NCI-H2227 treated with DMSO at 0.1 percent for 48 hours (cell line): ENCODE data around the gene NID2.

ENCODE experiments used
- DNase-seq: peaks from one replicate; lab custom pipeline; 2025; lab: John Stamatoyannopoulos, UW

NID2 gene

GRCh38 chr14:52002542-52002941 lies 66.3 kb downstream of the NID2 start:
- DNase-seq, result no peak

DNA sequence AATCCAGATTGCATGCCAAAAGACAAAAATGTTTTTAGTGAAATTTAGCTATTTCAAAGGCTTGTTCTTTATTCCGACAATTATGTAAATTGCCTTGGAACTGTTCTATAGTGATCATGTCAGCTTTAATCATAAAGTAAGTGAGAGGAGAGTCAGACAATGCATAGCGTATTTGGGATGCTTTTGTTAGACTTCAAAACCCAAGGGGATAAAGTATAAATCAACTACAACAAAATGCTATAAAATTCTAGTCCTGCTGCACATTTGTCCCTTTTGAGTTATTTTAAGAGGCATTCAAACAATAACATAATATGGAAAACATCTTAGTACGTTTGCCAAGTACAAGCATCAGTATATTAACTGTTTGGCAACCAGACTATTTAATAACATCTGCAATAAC lies 68.2 kb downstream of the NID2 start:
- no peak for DNase-seq

GRCh38 chr14:52000019-52000582 lies 68.8 kb downstream of the NID2 start:
- DNase-seq, result no peak

GRCh38 chr14:51999084-51999483 lies 69.8 kb downstream of the NID2 start:
- no peak for DNase-seq

DNA sequence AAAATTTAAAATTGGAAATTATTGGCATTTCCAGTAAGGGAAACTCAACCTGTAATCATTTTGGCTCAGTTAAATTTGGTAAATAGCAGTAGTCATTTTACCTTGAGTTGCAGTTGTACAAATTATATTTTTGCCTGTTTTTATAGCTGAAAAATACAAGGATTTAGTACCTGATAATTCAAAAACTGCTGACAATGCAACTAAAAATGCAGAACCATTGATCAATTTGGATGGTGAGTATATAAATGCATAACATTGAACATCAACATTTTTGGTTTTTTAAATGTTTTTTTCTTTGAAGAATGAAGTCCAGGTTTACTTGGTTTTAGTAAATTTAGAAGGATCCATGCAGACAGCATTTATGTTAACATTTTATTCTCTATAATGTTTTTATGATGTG lies 70.5 kb downstream of the NID2 start:
- DNase-seq, result no peak

DNA sequence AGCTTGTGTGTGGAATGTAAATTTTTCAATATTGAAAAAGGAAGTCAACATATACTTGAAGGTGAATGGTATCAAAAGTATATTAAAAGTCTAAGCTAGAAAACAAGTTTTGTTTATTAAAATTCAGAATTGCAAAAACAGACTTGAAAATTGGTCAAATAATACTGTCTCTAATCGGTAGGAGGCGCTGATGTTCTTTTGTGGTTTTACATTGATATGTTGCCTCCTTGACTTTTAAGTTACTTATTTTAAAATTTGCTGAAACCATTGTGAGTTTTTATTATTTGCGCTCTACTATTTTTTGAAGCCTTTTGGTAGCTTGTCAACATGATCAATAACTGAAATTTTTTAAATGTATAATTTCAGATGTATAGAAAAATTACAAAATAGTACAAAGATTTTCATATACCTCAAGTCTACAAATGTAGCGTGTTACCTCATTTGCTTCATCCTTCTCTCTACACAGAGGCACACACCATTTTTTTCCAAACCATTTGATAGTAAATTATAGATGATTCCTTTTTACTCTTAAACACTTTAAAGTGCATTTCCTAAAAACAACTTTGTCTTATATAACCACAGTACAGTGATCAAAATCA lies 72.6 kb downstream of the NID2 start:
- DNase-seq, result peak; percentile 8

DNA sequence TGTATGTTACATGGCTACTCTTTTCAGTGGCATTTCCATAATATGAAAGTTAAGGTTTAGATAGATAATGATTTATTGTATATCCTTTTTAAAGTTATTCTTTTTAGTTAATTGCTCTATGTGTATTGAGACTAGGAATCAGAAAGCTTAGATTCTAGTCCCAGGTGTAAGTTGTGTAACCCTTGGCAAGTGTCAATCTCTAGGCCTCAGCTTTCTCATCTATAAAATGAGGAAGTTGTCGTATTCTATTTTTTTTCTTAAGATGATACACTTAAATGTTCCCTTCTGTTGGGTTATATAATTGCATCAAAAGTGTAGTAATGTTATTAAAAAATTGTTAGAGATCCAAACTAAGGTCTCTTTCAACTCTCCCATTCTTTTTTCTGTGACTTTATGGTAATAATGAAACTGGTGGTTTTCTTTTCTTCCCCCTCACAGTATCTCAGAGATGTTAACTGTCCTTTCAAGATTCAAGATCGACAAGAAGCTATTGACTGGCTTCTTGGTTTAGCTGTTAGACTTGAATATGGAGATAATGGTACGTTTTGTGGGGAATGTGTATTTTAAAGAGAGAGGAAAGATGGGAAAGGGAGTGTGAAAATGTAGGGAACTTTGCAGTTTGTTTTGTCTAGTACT lies 75.5 kb downstream of the NID2 start:
- no peak for DNase-seq

- DNase-seq, result no peak
Measured at GRCh38 chr14:51990488-51990887, 78.4 kb downstream of the NID2 start.

GRCh38 chr14:51989293-51990234 lies 79.3 kb downstream of the NID2 start, which contains the start of gene RTRAF:
Gene RTRAF (plus strand): TSS chr14:51989546. CDS start chr14:51989640, 94 bp downstream.
- peak; percentile 91 for DNase-seq

- DNase-seq, result no peak
Measured at GRCh38 chr14:51988221-51988620, 80.6 kb downstream of the NID2 start.

DNA sequence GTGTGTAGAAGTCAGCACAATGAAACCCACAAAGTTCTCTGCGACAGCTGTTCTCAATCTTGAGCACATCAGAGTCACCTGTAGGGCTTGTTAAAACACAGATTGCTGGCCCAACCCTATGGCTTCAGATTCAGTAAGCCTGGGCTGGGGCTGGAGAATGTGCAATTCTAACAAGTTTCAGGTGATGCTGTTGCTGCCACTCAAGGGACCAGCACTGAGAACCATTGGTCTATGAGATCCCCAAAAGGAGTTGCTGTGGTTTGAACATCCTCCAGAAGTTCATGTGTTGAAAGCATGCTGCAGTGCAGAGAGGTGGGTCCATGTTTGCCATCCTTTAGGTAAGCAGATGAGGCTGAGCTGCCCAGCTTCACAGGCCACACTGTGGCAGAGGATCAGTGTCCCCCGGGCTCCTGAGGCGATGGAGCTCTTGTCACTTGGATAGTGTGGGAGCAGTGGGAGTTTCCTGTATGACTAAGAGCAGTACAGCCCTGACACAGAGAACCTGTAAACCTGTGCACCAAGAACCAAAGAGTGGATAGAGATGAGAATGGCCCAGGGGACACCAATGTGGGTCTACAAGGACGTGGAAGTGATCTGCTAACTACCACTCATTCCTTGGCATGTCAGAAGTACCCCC lies 87.5 kb downstream of the NID2 start:
- no peak for DNase-seq

DNA sequence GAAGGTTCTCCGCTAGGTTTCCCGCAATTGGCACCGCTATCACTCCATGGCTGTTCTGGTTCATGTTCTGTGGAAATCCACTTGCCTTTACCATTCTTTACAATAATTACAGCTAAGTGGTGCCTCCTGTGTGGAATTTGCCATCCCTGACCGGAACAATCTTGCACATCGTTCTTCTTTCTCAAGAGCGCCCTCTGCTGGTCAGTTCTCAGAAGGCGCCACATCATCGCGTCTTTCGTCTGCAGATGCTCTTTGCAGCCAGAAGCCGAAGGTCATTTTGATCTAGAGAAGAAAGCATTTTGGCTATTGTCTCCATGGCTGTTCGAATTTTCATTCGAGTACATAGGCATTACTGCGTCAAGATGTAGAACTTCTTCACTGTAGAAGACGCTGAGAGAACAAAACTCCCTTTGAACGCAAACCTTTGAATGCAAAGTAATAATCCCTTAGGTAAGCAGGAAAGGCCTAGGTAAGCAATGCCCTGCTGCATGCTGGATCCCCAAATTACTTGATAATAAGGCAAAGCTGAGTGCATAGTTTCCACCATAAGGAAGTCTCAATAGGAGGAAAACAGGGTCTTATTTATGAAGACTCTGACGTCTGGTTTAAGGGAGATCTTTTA lies 89.7 kb downstream of the NID2 start:
- DNase-seq, result peak; percentile 74

GRCh38 chr14:51978681-51979085 lies 90.2 kb downstream of the NID2 start:
- DNase-seq, result no peak

- no peak for DNase-seq
Measured at GRCh38 chr14:51977075-51977474, 91.8 kb downstream of the NID2 start.

- DNase-seq, result no peak
Measured at GRCh38 chr14:51972566-51972965, 96.3 kb downstream of the NID2 start.

DNA sequence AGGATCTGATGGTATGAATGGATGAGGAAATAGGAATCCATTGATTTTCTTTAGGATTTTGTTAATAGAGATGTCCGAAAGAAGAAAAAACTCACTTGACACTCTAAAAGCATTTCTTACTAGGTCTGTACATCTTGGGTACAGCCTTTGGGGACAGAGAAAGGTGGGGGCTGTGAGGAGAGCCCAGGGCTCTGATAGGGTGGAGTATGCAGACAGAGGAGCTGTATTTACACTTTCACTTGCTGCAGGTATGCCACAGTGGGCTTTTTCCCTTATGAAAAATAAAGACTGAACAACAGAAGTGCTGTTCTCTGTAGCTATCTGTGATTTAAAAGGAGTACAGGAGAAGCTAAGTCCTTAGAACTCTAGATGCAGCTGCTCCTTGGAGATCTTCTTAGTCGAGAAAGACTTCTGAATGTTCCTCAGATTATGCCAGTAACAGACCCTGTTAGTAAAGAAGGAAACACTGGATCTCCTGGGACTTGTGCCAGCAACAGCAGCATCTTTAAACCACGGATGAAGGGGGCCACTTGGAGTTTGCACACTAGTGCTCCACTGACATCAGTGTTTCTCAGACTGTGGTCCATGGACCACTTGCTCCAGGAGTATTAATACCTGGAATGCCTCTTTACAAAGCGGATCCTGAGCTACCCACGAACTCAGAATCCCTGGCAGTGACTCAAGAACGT lies 98.9 kb downstream of the NID2 start:
- DNase-seq, result no peak

- no peak for DNase-seq
Measured at GRCh38 chr14:51967521-51967920, 101.3 kb downstream of the NID2 start.

- no peak for DNase-seq
Measured at GRCh38 chr14:51963286-51963685, 105.6 kb downstream of the NID2 start.

GRCh38 chr14:51962711-51963110 lies 106.1 kb downstream of the NID2 start:
- DNase-seq, result no peak

DNA sequence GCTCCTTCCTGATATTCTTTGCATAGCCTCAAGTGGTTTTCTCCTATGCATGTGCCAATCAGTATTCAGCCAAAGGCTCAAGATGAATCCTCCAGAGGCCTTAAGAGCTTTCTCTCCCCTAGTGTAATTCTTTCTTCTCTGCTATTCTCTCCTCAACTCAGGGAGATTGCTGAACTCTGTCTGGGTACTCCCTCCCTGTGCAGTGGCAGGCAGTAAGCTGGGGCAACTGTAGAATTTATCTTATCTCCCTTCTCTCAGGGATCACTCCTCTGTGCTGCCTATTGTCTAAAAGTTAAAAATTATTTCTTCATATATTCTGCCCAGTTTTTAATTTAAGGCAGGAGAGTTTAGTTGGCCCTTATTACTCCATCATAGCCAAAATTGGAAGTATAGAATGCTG lies 108.0 kb downstream of the NID2 start:
- DNase-seq, result no peak

DNA sequence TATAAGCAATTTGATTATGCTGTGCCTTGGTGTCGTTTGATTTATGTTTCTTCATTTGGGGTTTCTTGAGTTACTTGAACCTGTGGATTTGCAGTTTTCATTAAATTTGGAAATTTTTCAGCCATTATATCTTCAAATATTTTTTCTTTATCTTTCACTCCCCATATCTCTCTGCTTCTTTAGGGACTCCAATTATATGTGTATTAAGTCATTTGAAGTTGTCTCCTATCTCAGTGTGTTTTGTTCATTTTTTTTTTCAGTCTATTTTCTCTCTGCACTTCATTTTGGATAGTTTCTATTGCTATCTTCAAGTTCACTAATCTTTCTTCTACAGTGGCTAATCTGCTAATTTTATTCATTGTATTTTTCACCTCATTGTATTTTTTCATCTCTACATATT lies 108.9 kb downstream of the NID2 start:
- DNase-seq, result no peak
